IMR-90 (cell line): ENCODE measurements around the gene CEP70. TPM values are rescaled to one million over a fixed set of nuclear protein-coding genes. Genes with fewer than 3 reads are reported as not detected.

Source experiments
- ATAC-seq: fragments of 200-7000 bp; cut with Tn5 transposase; 2 replicates; pipeline ENCODE4 v1.9.1; 2020; ENCODE audit warnings: low read depth, mild to moderate bottlenecking, moderate library complexity
- BruUV-seq: library from RNA; stranded (reverse); fragments of 400-500 nt; replicated peaks from 2 replicates; lab custom pipeline; 2021; lab: Mats Ljungman, UMichigan
- CTCF ChIA-PET: fragments of 300-600 bp; formaldehyde crosslinking; extraction: SDS; loops from one replicate; lab custom pipeline; 2021; ENCODE audit warnings: antibody characterized with exemption; lab: Yijun Ruan, JAX
- POLR2A ChIA-PET: fragments of 300-600 bp; sonication (Branson Sonifier 250); formaldehyde crosslinking; loops from one replicate; lab custom pipeline; 2022; ENCODE audit warnings: antibody characterized with exemption; ENCODE audit not compliant: unreplicated experiment; lab: Charles Lee
- DNase-seq: peaks from one replicate; pipeline ENCODE4 v3.0.0; 2013
- H2AFZ ChIP-seq: replicated peaks from 2 replicates; pipeline ENCODE3; 2013; ENCODE audit warnings: low read length, mild to moderate bottlenecking; ENCODE audit not compliant: poor library complexity
- H2AK5ac ChIP-seq: 2 replicates; pipeline ENCODE4 v1.6.1; 2013; ENCODE audit warnings: low read depth, low read length, inconsistent platforms
- H2AK9ac ChIP-seq: replicated peaks from 2 replicates; pipeline ENCODE3; 2013; ENCODE audit warnings: mild to moderate bottlenecking, low read depth, low read length, moderate library complexity; ENCODE audit not compliant: poor library complexity
- H2BK120ac ChIP-seq: 2 replicates; pipeline ENCODE4 v1.6.1; 2013; ENCODE audit warnings: low read depth, low read length, inconsistent platforms
- H2BK15ac ChIP-seq: 3 replicates; pipeline ENCODE4 v1.6.1; 2013; ENCODE audit warnings: low read depth, low read length, inconsistent platforms
- H2BK20ac ChIP-seq: 2 replicates; pipeline ENCODE4 v1.6.1; 2013; ENCODE audit warnings: low read depth, mild to moderate bottlenecking, inconsistent platforms, low read length, moderate library complexity
- H2BK5ac ChIP-seq: 2 replicates; pipeline ENCODE4 v1.6.1; 2013; ENCODE audit warnings: mild to moderate bottlenecking, low read depth, low read length, inconsistent platforms; ENCODE audit not compliant: poor library complexity, severe bottlenecking
- H3K14ac ChIP-seq: replicated peaks from 2 replicates; pipeline ENCODE4 v1.6.1; 2013; ENCODE audit warnings: low read depth, low read length, inconsistent platforms
- H3K18ac ChIP-seq: 2 replicates; pipeline ENCODE4 v1.6.1; 2013; ENCODE audit warnings: low read depth, low read length, control low read depth
- H3K23ac ChIP-seq: 2 replicates; pipeline ENCODE4 v1.6.1; 2013; ENCODE audit warnings: low read depth, low read length, inconsistent platforms
- H3K27ac ChIP-seq: 2 replicates; pipeline ENCODE4 v1.5.1; 2013; ENCODE audit warnings: mild to moderate bottlenecking, control low read depth, low read length; ENCODE audit not compliant: insufficient read depth
- H3K27me3 ChIP-seq: 2 replicates; pipeline ENCODE4 v1.6.1; 2013; ENCODE audit warnings: low read length; ENCODE audit not compliant: control insufficient read depth, insufficient read depth
- H3K36me3 ChIP-seq: 2 replicates; pipeline ENCODE4 v1.6.1; 2013; ENCODE audit warnings: low read length, mixed read lengths; ENCODE audit not compliant: control insufficient read depth, insufficient read depth
- H3K4ac ChIP-seq: 2 replicates; pipeline ENCODE4 v1.6.1; 2013; ENCODE audit warnings: low read depth, low read length, inconsistent platforms
- H3K4me1 ChIP-seq: 2 replicates; pipeline ENCODE4 v1.6.1; 2013; ENCODE audit warnings: low read length, mixed read lengths; ENCODE audit not compliant: control insufficient read depth, insufficient read depth
- H3K4me2 ChIP-seq: 2 replicates; pipeline ENCODE4 v1.6.1; 2013; ENCODE audit warnings: low read depth, mild to moderate bottlenecking, control low read depth, low read length, moderate library complexity
- H3K4me3 ChIP-seq: 2 replicates; pipeline ENCODE4 v1.5.1; 2013; ENCODE audit warnings: low read depth, mild to moderate bottlenecking, control low read depth, low read length, moderate library complexity; ENCODE audit not compliant: insufficient read depth
- H3K56ac ChIP-seq: 2 replicates; pipeline ENCODE4 v1.6.1; 2013; ENCODE audit warnings: low read length, inconsistent platforms; ENCODE audit not compliant: insufficient read depth; ENCODE audit errors: extremely low read depth
- H3K79me1 ChIP-seq, 2 experiments: 2 replicates each; pipeline ENCODE4 v1.6.1; 2013; ENCODE audit warnings: low read length in 2 of 2, inconsistent platforms in 1 of 2, low read depth in 1 of 2
- H3K9ac ChIP-seq: 2 replicates; pipeline ENCODE4 v1.6.1; 2013; ENCODE audit warnings: low read depth, low read length, control low read depth
- H3K9me1 ChIP-seq: 2 replicates; pipeline ENCODE4 v1.6.1; 2013; ENCODE audit warnings: low read length, inconsistent platforms; ENCODE audit not compliant: insufficient read depth
- H3K9me3 ChIP-seq: 2 replicates; pipeline ENCODE4 v1.6.1; 2013; ENCODE audit warnings: low read length; ENCODE audit not compliant: control insufficient read depth, insufficient read depth
- H4K20me1 ChIP-seq: 2 replicates; pipeline ENCODE4 v1.6.1; 2013; ENCODE audit warnings: low read length, inconsistent platforms; ENCODE audit not compliant: insufficient read depth
- H4K5ac ChIP-seq: 2 replicates; pipeline ENCODE4 v1.6.1; 2013; ENCODE audit warnings: mild to moderate bottlenecking, low read depth, low read length, control low read depth
- H4K8ac ChIP-seq, 2 experiments: 2 replicates each; pipeline ENCODE4 v1.6.1; 2013; ENCODE audit warnings: low read depth in 2 of 2, low read length in 2 of 2, control low read depth in 1 of 2, inconsistent platforms in 1 of 2
- H4K91ac ChIP-seq: 2 replicates; pipeline ENCODE4 v1.6.1; 2013; ENCODE audit warnings: low read depth, low read length, inconsistent platforms; ENCODE audit not compliant: insufficient read depth
- BHLHE40 ChIP-seq: fragments of 150-350 bp; IDR thresholded peaks from 2 replicates; pipeline ENCODE4 v1.6.1; 2016; ENCODE audit warnings: mild to moderate bottlenecking, low read depth, low read length
- CEBPB ChIP-seq: IDR thresholded peaks from 2 replicates; pipeline ENCODE4 v1.6.1; 2012; ENCODE audit warnings: low read depth, low read length, improper control_type of control experiment
- CHD1 ChIP-seq: IDR thresholded peaks from 2 replicates; pipeline ENCODE4 v1.6.1; 2012; ENCODE audit warnings: low read depth, low read length, improper control_type of control experiment
- CTCF ChIP-seq: conservative IDR thresholded peaks from 2 replicates; pipeline ENCODE4 v1.5.1; 2012; ENCODE audit warnings: mild to moderate bottlenecking, low read depth, low read length, improper control_type of control experiment
- ELK1 ChIP-seq: fragments of 150-350 bp; IDR thresholded peaks from 2 replicates; pipeline ENCODE4 v1.6.1; 2016; ENCODE audit warnings: low read depth, mild to moderate bottlenecking, low read length, moderate library complexity, borderline replicate concordance
- FOS ChIP-seq: fragments of 150-350 bp; IDR thresholded peaks from 2 replicates; pipeline ENCODE4 v1.6.1; 2016; ENCODE audit warnings: low read depth, low read length
- MAFK ChIP-seq: IDR thresholded peaks from 2 replicates; pipeline ENCODE4 v1.6.1; 2012; ENCODE audit warnings: low read depth, low read length, improper control_type of control experiment
- MAZ ChIP-seq: IDR thresholded peaks from 2 replicates; pipeline ENCODE4 v1.6.1; 2012; ENCODE audit warnings: low read depth, mild to moderate bottlenecking, low read length, improper control_type of control experiment, moderate library complexity, borderline replicate concordance
- MXI1 ChIP-seq: IDR thresholded peaks from 2 replicates; pipeline ENCODE4 v1.6.1; 2012; ENCODE audit warnings: low read depth, mild to moderate bottlenecking, low read length, moderate library complexity, borderline replicate concordance
- NFE2L2 ChIP-seq: fragments of 150-350 bp; IDR thresholded peaks from 2 replicates; pipeline ENCODE4 v1.6.1; 2016; ENCODE audit warnings: low read depth, mild to moderate bottlenecking, low read length
- POLR2A ChIP-seq: IDR thresholded peaks from 2 replicates; pipeline ENCODE4 v1.6.1; 2012; ENCODE audit warnings: mild to moderate bottlenecking, low read depth, low read length
- RAD21 ChIP-seq: IDR thresholded peaks from 2 replicates; pipeline ENCODE4 v1.6.1; 2012; ENCODE audit warnings: low read length, improper control_type of control experiment
- RCOR1 ChIP-seq: IDR thresholded peaks from 2 replicates; pipeline ENCODE4 v1.6.1; 2012; ENCODE audit warnings: mild to moderate bottlenecking, low read length, improper control_type of control experiment; ENCODE audit not compliant: insufficient replicate concordance
- RFX5 ChIP-seq: IDR thresholded peaks from 2 replicates; pipeline ENCODE4 v1.8.0; 2012; ENCODE audit warnings: low read depth, mild to moderate bottlenecking, low read length, moderate library complexity
- SMC3 ChIP-seq: fragments of 150-350 bp; IDR thresholded peaks from 2 replicates; pipeline ENCODE4 v1.6.1; 2016; ENCODE audit warnings: low read depth, mild to moderate bottlenecking, antibody characterized with exemption, low read length, moderate library complexity
- USF2 ChIP-seq: fragments of 150-350 bp; IDR thresholded peaks from 2 replicates; pipeline ENCODE4 v1.6.1; 2017; ENCODE audit warnings: mild to moderate bottlenecking, antibody characterized with exemption, low read length, low read depth
- WGBS, 2 experiments: methylation state at CpG; one replicate each; pipeline versions ENCODE4 v1.1.5 to v1.1.7; 2013; ENCODE audit warnings: missing lambda C conversion rate in 2 of 2; ENCODE audit not compliant: insufficient read length in 1 of 2; ENCODE audit errors: extremely low coverage in 2 of 2; 5-methylcytosine and 5-hydroxymethylcytosine counted together
- dilution Hi-C: fragments of 300-500 bp; cut with HindIII; formaldehyde crosslinking; loops from one replicate; pipeline ENCODE4 v1.14.3; 2018; ENCODE audit warnings: low sequenced_read_pairs; ENCODE audit not compliant: unreplicated experiment
- in situ Hi-C: fragments of 300-500 bp; cut with MboI; formaldehyde crosslinking; loops from 3 replicates; pipeline ENCODE4 v1.14.3; 2019; ENCODE audit warnings: low sequenced_read_pairs, inconsistent platforms, mixed read lengths
- intact Hi-C: fragments of 100-400 bp; cut with micrococcal nuclease; formaldehyde crosslinking; loops from 2 replicates; pipeline ENCODE4 v1.10.0; 2022
- polyA plus RNA-seq, 3 experiments: library from polyadenylated mRNA; depleted of rRNA; stranded (reverse); fragments of >200 nt; gene quantifications; 2 replicates each; pipeline ENCODE4 v1.2.3, GENCODE V29; 2012; ENCODE audit warnings: low replicate concordance in 1 of 3
- total RNA-seq: library from RNA; depleted of rRNA; stranded (reverse); fragments of >200 nt; gene quantifications from 2 replicates; pipeline ENCODE4 v1.2.3, GENCODE V29; 2012

The CEP70 gene
- total and polyA plus RNA-seq, 2 of the 4 experiments (the other 2 are of a cell fraction), result 4.6 to 11.1 TPM

- H3K4ac ChIP-seq, result no peak overlapping the region
- H3K27ac ChIP-seq, result no peak overlapping the region
- H2BK20ac ChIP-seq, result no peak overlapping the region
- H2AK5ac ChIP-seq, result no peak overlapping the region
- WGBS, 2 experiments, result no CpG with 5 or more reads among the region's 5 CpGs
- no peak overlapping the region for H2BK120ac ChIP-seq
- CTCF ChIA-PET, result no interaction called here
- H3K36me3 ChIP-seq, result peaks cover 11% of the 10 kb centered on the region
- no peaks in the 10 kb centered on the region for H3K79me1 ChIP-seq
- H3K18ac ChIP-seq, result no peak overlapping the region
- no peak overlapping the region for H3K56ac ChIP-seq
- in situ Hi-C loops (no loop called here), intact Hi-C loops (no loop called here), dilution Hi-C loops (no loop called here)
- no peak for TF ChIP-seq MAZ
- TF ChIP-seq ELK1, result no peak
- no peak for TF ChIP-seq USF2
- no peak for TF ChIP-seq SMC3
- TF ChIP-seq FOS, result no peak
- no peak for TF ChIP-seq MAFK
- no peak for TF ChIP-seq CHD1
- TF ChIP-seq RFX5, result no peak
- TF ChIP-seq CTCF, result no peak
- TF ChIP-seq RCOR1, result no peak
- no peak for TF ChIP-seq NFE2L2
- no peak for TF ChIP-seq BHLHE40
- no peak for TF ChIP-seq MXI1
- TF ChIP-seq POLR2A, result no peak
- TF ChIP-seq CEBPB, result no peak
- TF ChIP-seq RAD21, result no peak
- no peak overlapping the region for H4K5ac ChIP-seq
- no peak overlapping the region for H3K4me2 ChIP-seq
- H4K20me1 ChIP-seq, result no peaks in the 10 kb centered on the region
- H3K23ac ChIP-seq, result no peak overlapping the region
- H3K9ac ChIP-seq, result no peak overlapping the region
- no peaks in the 10 kb centered on the region for H3K4me1 ChIP-seq
- H2AFZ ChIP-seq, result no peak overlapping the region
- no peak overlapping the region for H2AK9ac ChIP-seq
- DNase-seq (no peak), ATAC-seq (no peak)
- H3K9me1 ChIP-seq, result no peaks in the 10 kb centered on the region
- no peak overlapping the region for H3K14ac ChIP-seq
- POLR2A ChIA-PET, result no interaction called here
- no peak overlapping the region for H2BK5ac ChIP-seq
- H3K27me3 ChIP-seq, result no peaks in the 10 kb centered on the region
- H3K9me3 ChIP-seq, result peaks cover 20% of the 10 kb centered on the region
- no peak overlapping the region for H3K4me3 ChIP-seq
- no peak overlapping the region for H2BK15ac ChIP-seq
- BruUV-seq, result no TSS peak
- H4K91ac ChIP-seq, result no peak overlapping the region
- H4K8ac ChIP-seq, result no peak overlapping the region
Observed at GRCh38 chr3:138542977-138543376, 51.1 kb downstream of the CEP70 start.
